ENCODE measurements around the gene CLDN6. TPM values are rescaled to one million over a fixed set of nuclear protein-coding genes. Genes with fewer than 3 reads are reported as not detected.

The CLDN6 gene
- total and polyA plus RNA-seq, 9 of the 15 experiments (the other 6 are each of a cell fraction or from before 2014, with no cell fraction given), result 0.22 to 0.75 (median 0.38) TPM; not detected in 3

DNA sequence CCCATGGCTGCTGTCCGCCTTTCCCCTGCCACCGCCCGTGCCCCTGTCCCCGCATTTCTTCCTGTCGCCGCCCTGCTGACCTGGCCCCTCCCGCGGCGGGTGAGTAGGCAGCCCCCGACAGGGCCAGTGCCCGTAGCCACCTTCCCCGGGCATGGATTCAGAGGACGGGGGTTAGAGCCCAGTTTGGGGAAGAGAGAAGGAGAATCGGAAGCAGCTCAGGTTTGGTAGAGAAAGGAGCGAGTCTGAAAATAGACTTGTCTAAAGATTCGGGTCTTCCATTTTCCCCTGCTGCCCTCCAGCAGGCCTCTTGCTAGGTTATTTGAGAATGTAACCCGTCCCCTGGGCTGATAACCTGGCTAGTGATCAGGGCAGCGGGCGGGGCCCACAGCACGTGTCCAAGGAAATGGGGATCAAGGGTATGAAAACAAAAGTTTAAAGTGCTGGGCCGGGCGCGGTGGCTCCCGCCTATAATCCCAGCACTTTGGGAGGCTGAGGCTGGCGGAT lies 13.2 kb downstream of the CLDN6 start (continued):
- TF ChIP-seq, protein P1, sequence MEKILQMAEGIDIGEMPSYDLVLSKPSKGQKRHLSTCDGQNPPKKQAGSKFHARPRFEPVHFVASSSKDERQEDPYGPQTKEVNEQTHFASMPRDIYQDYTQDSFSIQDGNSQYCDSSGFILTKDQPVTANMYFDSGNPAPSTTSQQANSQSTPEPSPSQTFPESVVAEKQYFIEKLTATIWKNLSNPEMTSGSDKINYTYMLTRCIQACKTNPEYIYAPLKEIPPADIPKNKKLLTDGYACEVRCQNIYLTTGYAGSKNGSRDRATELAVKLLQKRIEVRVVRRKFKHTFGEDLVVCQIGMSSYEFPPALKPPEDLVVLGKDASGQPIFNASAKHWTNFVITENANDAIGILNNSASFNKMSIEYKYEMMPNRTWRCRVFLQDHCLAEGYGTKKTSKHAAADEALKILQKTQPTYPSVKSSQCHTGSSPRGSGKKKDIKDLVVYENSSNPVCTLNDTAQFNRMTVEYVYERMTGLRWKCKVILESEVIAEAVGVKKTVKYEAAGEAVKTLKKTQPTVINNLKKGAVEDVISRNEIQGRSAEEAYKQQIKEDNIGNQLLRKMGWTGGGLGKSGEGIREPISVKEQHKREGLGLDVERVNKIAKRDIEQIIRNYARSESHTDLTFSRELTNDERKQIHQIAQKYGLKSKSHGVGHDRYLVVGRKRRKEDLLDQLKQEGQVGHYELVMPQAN (IDR thresholded peaks at IDR 0.05; ENCODE audit: borderline replicate concordance), result peak; percentile 51; the same call in 1 of the 2 replicates
- TF ChIP-seq EGR1 (conservative IDR thresholded peaks at IDR 0.05), result peak; percentile 92
- peak; percentile 57; the same call in 1 of the 2 replicates for TF ChIP-seq MTA1 (IDR thresholded peaks at IDR 0.05; ENCODE audit: borderline replicate concordance)
- TF ChIP-seq, protein P2, sequence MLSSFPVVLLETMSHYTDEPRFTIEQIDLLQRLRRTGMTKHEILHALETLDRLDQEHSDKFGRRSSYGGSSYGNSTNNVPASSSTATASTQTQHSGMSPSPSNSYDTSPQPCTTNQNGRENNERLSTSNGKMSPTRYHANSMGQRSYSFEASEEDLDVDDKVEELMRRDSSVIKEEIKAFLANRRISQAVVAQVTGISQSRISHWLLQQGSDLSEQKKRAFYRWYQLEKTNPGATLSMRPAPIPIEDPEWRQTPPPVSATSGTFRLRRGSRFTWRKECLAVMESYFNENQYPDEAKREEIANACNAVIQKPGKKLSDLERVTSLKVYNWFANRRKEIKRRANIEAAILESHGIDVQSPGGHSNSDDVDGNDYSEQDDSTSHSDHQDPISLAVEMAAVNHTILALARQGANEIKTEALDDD (IDR thresholded peaks at IDR 0.05), result peak; percentile 93

DNA sequence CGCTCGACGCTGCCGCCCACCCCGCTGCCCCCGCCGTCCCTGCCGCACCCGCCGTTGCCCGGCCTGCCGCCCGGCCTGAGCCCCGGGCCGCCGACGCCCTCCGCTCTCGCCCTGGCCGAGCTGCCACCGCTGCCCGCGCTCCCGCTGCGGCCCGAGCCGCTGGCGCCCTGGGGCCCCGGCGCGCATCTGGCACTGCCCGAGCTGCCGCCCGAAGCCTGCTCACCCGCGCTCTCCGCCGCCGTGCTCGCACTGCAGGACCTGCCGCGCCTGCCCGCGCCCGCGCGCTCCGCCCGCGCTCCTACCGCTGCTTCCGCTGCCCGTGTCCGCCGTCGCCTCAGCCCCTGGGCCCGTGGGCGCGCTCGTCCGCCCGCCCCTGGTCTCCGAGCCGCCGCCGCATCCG lies 13.7 kb downstream of the CLDN6 start:
- H4K20me1 ChIP-seq (replicated peaks; ENCODE audit: control insufficient read depth, insufficient read depth, low read length), result no peaks in the 10 kb centered on the region
- no TSS peak for BruUV-seq (replicated peaks)
- H3K9me3 ChIP-seq (replicated peaks; ENCODE audit: control insufficient read depth, insufficient read depth, low read depth, low read length), result no peaks in the 10 kb centered on the region
- ChIA-PET CTCF (ENCODE audit: low intra/inter-chr PET ratio) (interaction anchor here (1.3 kb wide), 1 partner anchor 24 kb away, joined by 3 read pairs; no protein-coding TSS in a partner anchor), POLR2A (interaction anchor here (0.7 to 1.3 kb wide), 8 partner anchors 15 to 437 kb away, joined by 3 to 7 read pairs (median 4); partner anchors contain the start of genes PAQR4 and TNFRSF12A)
- peak in 1 of 4 experiments; percentile 35 for DNase-seq (ENCODE audit: extremely low read depth in 1 of 4, low spot score in 3 of 4)
- H3K79me2 ChIP-seq (ENCODE audit: control insufficient read depth, insufficient read depth, low read length), result peaks cover 22% of the 10 kb centered on the region
- no peak overlapping the region; the same call in 2 of the 3 replicates for H3K27ac ChIP-seq (ENCODE audit: extremely low read depth, low read depth, low read length)
- ATAC-seq, result no peak
- peak overlapping the region; percentile 50 for H3K4me3 ChIP-seq
- no peaks in the 10 kb centered on the region for H3K9me1 ChIP-seq (ENCODE audit: control insufficient read depth, insufficient read depth, low read length)
- H3K9ac ChIP-seq (ENCODE audit: insufficient read depth in 1 of 2, low read depth in 2 of 2, low read length in 2 of 2), result peak overlapping the region in 1 of 2 experiments; percentile 72; a peak in 2 of 4 replicates
- no peak overlapping the region for H2AFZ ChIP-seq (ENCODE audit: low read depth, low read length)
- FAIRE-seq, result no peak
- H3K4me1 ChIP-seq (replicated peaks in 1 of 2; ENCODE audit: control insufficient read depth in 2 of 2, insufficient read depth in 2 of 2, low read length in 2 of 2), result peaks cover 28 to 60% of the 10 kb centered on the region in 2 experiments
- WGBS (ENCODE audit: insufficient coverage, low coverage, missing lambda C conversion rate), result 3% methylated on average over 6 of the region's 67 CpGs
- no peaks in the 10 kb centered on the region for H3K27me3 ChIP-seq (ENCODE audit: control insufficient read depth in 2 of 2, insufficient read depth in 2 of 2, low read length in 2 of 2)
- in situ Hi-C loops (cut with MboI) (no loop called here), intact Hi-C loops (cut with micrococcal nuclease) (no loop called here)
- peaks cover 3% of the 10 kb centered on the region; the same call in 2 of the 3 replicates for H3K36me3 ChIP-seq (ENCODE audit: control insufficient read depth, insufficient read depth, low read length)
- peak overlapping the region; percentile 63; the same call in 1 of the 2 replicates for H3K4me2 ChIP-seq (ENCODE audit: insufficient read depth, low read length)
- TF ChIP-seq NR2C2 (CRISPR knock-in tag; IDR thresholded peaks at IDR 0.05) (no peak), NR2C2 (tag; IDR thresholded peaks at IDR 0.05) (peak; percentile 57; the same call in 1 of the 2 replicates), ZKSCAN1 (IDR thresholded peaks at IDR 0.05; ENCODE audit: low read depth, low read length) (no peak), RB1 (IDR thresholded peaks at IDR 0.05; ENCODE audit: low read depth) (0 out of 2 replicates have a peak, but pooled peaks have one; percentile 22), TAF1 (IDR thresholded peaks at IDR 0.05; ENCODE audit: control insufficient read depth, extremely low read depth, insufficient read depth, low read length, severe bottlenecking) (peak; percentile 7), PHF8 (IDR thresholded peaks at IDR 0.05; ENCODE audit: borderline replicate concordance, low read length) (peak; percentile 22; the same call in 1 of the 2 replicates), FOSL1 (tag; conservative IDR thresholded peaks at IDR 0.05) (0 out of 2 replicates have a peak, but pooled peaks have one; percentile 35)
- TF ChIP-seq, protein P3, sequence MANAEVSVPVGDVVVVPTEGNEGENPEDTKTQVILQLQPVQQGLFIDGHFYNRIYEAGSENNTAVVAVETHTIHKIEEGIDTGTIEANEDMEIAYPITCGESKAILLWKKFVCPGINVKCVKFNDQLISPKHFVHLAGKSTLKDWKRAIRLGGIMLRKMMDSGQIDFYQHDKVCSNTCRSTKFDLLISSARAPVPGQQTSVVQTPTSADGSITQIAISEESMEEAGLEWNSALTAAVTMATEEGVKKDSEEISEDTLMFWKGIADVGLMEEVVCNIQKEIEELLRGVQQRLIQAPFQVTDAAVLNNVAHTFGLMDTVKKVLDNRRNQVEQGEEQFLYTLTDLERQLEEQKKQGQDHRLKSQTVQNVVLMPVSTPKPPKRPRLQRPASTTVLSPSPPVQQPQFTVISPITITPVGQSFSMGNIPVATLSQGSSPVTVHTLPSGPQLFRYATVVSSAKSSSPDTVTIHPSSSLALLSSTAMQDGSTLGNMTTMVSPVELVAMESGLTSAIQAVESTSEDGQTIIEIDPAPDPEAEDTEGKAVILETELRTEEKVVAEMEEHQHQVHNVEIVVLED (CRISPR knock-in tag; IDR thresholded peaks at IDR 0.05), result no peak
- TF ChIP-seq, protein P4, sequence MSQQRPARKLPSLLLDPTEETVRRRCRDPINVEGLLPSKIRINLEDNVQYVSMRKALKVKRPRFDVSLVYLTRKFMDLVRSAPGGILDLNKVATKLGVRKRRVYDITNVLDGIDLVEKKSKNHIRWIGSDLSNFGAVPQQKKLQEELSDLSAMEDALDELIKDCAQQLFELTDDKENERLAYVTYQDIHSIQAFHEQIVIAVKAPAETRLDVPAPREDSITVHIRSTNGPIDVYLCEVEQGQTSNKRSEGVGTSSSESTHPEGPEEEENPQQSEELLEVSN (IDR thresholded peaks at IDR 0.05; ENCODE audit: borderline replicate concordance in 1 of 2, extremely low read depth in 1 of 2, insufficient read depth in 1 of 2, insufficient read length in 1 of 2, low read depth in 1 of 2, low read length in 1 of 2, poor library complexity in 1 of 2, severe bottlenecking in 1 of 2), result peak in 1 of 2 experiments; percentile 45

Data from K562 (cell line).